ENCODE data around the gene MEGF6. TPM values are rescaled to one million over a fixed set of nuclear protein-coding genes. Genes with fewer than 3 reads are reported as not detected.

The MEGF6 gene
- total and polyA plus RNA-seq, 2 donors (not counting 3 experiments of a cell fraction or from before 2014, with no cell fraction given), result 22.5 to 63.7 TPM

- CTCF ChIA-PET, result no interaction called here
- H3K9me1 ChIP-seq (replicated peaks; ENCODE audit: control insufficient read depth, extremely low read depth, insufficient read depth, low read length), result no peaks in the 10 kb centered on the region
- no peaks in the 10 kb centered on the region for H3K27me3 ChIP-seq (ENCODE audit: control insufficient read depth in 2 of 2, insufficient read depth in 2 of 2, low read length in 2 of 2)
- H3K4me2 ChIP-seq (ENCODE audit: insufficient read depth, low read length), result no peak overlapping the region
- H3K4me3 ChIP-seq (replicated peaks in 1 of 3; ENCODE audit: insufficient read depth in 1 of 3, low read depth in 1 of 3, low read length in 3 of 3), result no peak overlapping the region
- H3K9me3 ChIP-seq (replicated peaks; ENCODE audit: control insufficient read depth, insufficient read depth, low read length), result no peaks in the 10 kb centered on the region
- H3K9ac ChIP-seq (replicated peaks; ENCODE audit: extremely low read depth, insufficient read depth, low read length), result no peak overlapping the region
- DNase-seq (ENCODE audit: low read depth, low spot score) (no peak), FAIRE-seq (no peak)
- intact Hi-C loops (cut with micrococcal nuclease), result no loop called here
- H3K4me1 ChIP-seq (ENCODE audit: control insufficient read depth, extremely low read depth, insufficient read depth, low read length), result no peaks in the 10 kb centered on the region
- no peaks in the 10 kb centered on the region for H3K79me2 ChIP-seq (ENCODE audit: control insufficient read depth, insufficient read depth, low read length)
- TF ChIP-seq MYC (IDR thresholded peaks at IDR 0.05; ENCODE audit: low read depth, low read length) (no peak), POLR2AphosphoS5 (IDR thresholded peaks at IDR 0.05; ENCODE audit: insufficient read depth, low read depth, low read length) (no peak), CTCF (IDR thresholded peaks at IDR 0.05; ENCODE audit: extremely low read depth in 1 of 2, insufficient read depth in 1 of 2, low read depth in 1 of 2, low read length in 2 of 2) (no peak), EZH2 (IDR thresholded peaks at IDR 0.05; ENCODE audit: borderline replicate concordance, low read depth, low read length, severe bottlenecking) (no peak), JUN (IDR thresholded peaks at IDR 0.05; ENCODE audit: borderline replicate concordance, insufficient read depth, insufficient read length, low read depth) (no peak), FOS (IDR thresholded peaks at IDR 0.05; ENCODE audit: borderline replicate concordance, insufficient read depth, low read length) (no peak), GATA2 (IDR thresholded peaks at IDR 0.05; ENCODE audit: insufficient read depth, insufficient read length, low read depth, low read length) (no peak), POLR2A (IDR thresholded peaks at IDR 0.05; ENCODE audit: low read depth, low read length) (no peak)
- TF ChIP-seq, protein P1, sequence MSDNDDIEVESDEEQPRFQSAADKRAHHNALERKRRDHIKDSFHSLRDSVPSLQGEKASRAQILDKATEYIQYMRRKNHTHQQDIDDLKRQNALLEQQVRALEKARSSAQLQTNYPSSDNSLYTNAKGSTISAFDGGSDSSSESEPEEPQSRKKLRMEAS (IDR thresholded peaks at IDR 0.05; ENCODE audit: insufficient read depth, insufficient read length), result no peak
- dilution Hi-C loops (cut with MboI; ENCODE audit: extremely low pct_ligation_motif_present, low sequenced_read_pairs), result no loop called here
- BruUV-seq (replicated peaks), result no TSS peak
- H3K36me3 ChIP-seq (ENCODE audit: control insufficient read depth in 2 of 2, extremely low read depth in 1 of 2, insufficient read depth in 2 of 2, low read length in 2 of 2), result no peaks in the 10 kb centered on the region
- POLR2A ChIA-PET, result no interaction called here
- no peak overlapping the region for H2AFZ ChIP-seq (ENCODE audit: low read depth, low read length)
- no peak overlapping the region for H3K27ac ChIP-seq (ENCODE audit: insufficient read depth, low read depth, low read length)
- H4K20me1 ChIP-seq (replicated peaks; ENCODE audit: control insufficient read depth, extremely low read depth, insufficient read depth, low read length), result no peaks in the 10 kb centered on the region
Observed at GRCh38 chr1:3561702-3562101, 49.6 kb downstream of the MEGF6 start.

Data from endothelial cell of umbilical vein (primary cell).